H9 (cell line): ENCODE results near the gene DPRX. TPM values are rescaled to one million over a fixed set of nuclear protein-coding genes. Genes with fewer than 3 reads are reported as not detected.
"Not testable (repeated sequence)": the region's sequence is repeated elsewhere in the genome, so short reads cannot be mapped to it uniquely, and the experiment has no call there.

Experiments used
- DNase-seq: peaks from one replicate; pipeline ENCODE4 v3.0.0-alpha.2; 2017
- H2AFZ ChIP-seq: one replicate; pipeline ENCODE4 v1.6.1; 2013; ENCODE audit warnings: mild to moderate bottlenecking, low read length, control low read depth, moderate library complexity
- H2AK5ac ChIP-seq: 2 replicates; pipeline ENCODE4 v1.6.1; 2013; ENCODE audit warnings: low read length, control low read depth, mixed read lengths; ENCODE audit not compliant: insufficient read length
- H2BK120ac ChIP-seq: one replicate; pipeline ENCODE4 v1.6.1; 2013; ENCODE audit warnings: low read depth, mild to moderate bottlenecking, low read length, control low read depth, inconsistent platforms; ENCODE audit not compliant: poor library complexity, severe bottlenecking
- H2BK12ac ChIP-seq: 2 replicates; pipeline ENCODE4 v1.6.1; 2013; ENCODE audit warnings: low read length, control low read depth, mixed read lengths, low read depth; ENCODE audit not compliant: insufficient read length
- H2BK15ac ChIP-seq: 2 replicates; pipeline ENCODE4 v1.6.1; 2013; ENCODE audit warnings: low read depth, low read length, control low read depth
- H2BK20ac ChIP-seq: one replicate; pipeline ENCODE4 v1.6.1; 2013; ENCODE audit warnings: low read depth, mild to moderate bottlenecking, low read length, control low read depth, inconsistent platforms; ENCODE audit not compliant: poor library complexity, severe bottlenecking
- H2BK5ac ChIP-seq: 2 replicates; pipeline ENCODE4 v1.6.1; 2013; ENCODE audit warnings: low read length, control low read depth, mixed read lengths; ENCODE audit not compliant: insufficient read length
- H3K14ac ChIP-seq: 2 replicates; pipeline ENCODE4 v1.6.1; 2013; ENCODE audit warnings: low read length, control low read depth; ENCODE audit not compliant: insufficient read depth
- H3K18ac ChIP-seq: 2 replicates; pipeline ENCODE4 v1.6.1; 2013; ENCODE audit warnings: low read depth, mild to moderate bottlenecking, mixed read lengths, low read length, control low read depth; ENCODE audit not compliant: insufficient read length
- H3K23ac ChIP-seq: 2 replicates; pipeline ENCODE4 v1.6.1; 2013; ENCODE audit warnings: low read length, control low read depth, mixed read lengths, low read depth; ENCODE audit not compliant: insufficient read length
- H3K23me2 ChIP-seq: 2 replicates; pipeline ENCODE4 v1.6.1; 2013; ENCODE audit warnings: low read depth, mild to moderate bottlenecking, mixed read lengths, low read length, control low read depth; ENCODE audit not compliant: insufficient read length, poor library complexity, severe bottlenecking
- H3K27ac ChIP-seq: 2 replicates; pipeline ENCODE4 v1.5.1; 2013; ENCODE audit warnings: low read length, control low read depth, mixed read lengths, low read depth; ENCODE audit not compliant: insufficient read length
- H3K27me3 ChIP-seq: 2 replicates; pipeline ENCODE4 v1.6.1; 2013; ENCODE audit warnings: low read length, control low read depth, inconsistent platforms; ENCODE audit not compliant: insufficient read depth
- H3K4ac ChIP-seq: 2 replicates; pipeline ENCODE4 v1.6.1; 2013; ENCODE audit warnings: low read depth, mild to moderate bottlenecking, control low read depth, inconsistent platforms, low read length, moderate library complexity
- H3K4me1 ChIP-seq: 2 replicates; pipeline ENCODE4 v1.6.1; 2013; ENCODE audit warnings: low read length, control low read depth, inconsistent platforms; ENCODE audit not compliant: insufficient read depth
- H3K4me2 ChIP-seq: 2 replicates; pipeline ENCODE4 v1.6.1; 2013; ENCODE audit warnings: low read length, control low read depth, mixed read lengths; ENCODE audit not compliant: insufficient read length, insufficient read depth
- H3K56ac ChIP-seq: 2 replicates; pipeline ENCODE4 v1.6.1; 2013; ENCODE audit warnings: low read depth, mild to moderate bottlenecking, mixed read lengths, low read length, control low read depth; ENCODE audit not compliant: insufficient read length
- H3K79me1 ChIP-seq: 2 replicates; pipeline ENCODE4 v1.6.1; 2013; ENCODE audit warnings: low read depth, mild to moderate bottlenecking, moderate library complexity, low read length, control low read depth, inconsistent platforms; ENCODE audit not compliant: insufficient read depth, poor library complexity, severe bottlenecking
- H3K79me2 ChIP-seq: 2 replicates; pipeline ENCODE4 v1.6.1; 2013; ENCODE audit warnings: low read length, control low read depth, inconsistent platforms; ENCODE audit not compliant: insufficient read depth
- H3K9ac ChIP-seq: 2 replicates; pipeline ENCODE4 v1.6.1; 2013; ENCODE audit warnings: low read length, control low read depth, mixed read lengths; ENCODE audit not compliant: insufficient read length; ENCODE audit errors: extremely low read depth
- H3K9me3 ChIP-seq: one replicate; pipeline ENCODE4 v1.6.1; 2013; ENCODE audit warnings: low read depth, low read length, inconsistent platforms; ENCODE audit not compliant: control insufficient read depth
- H3T11ph ChIP-seq: one replicate; pipeline ENCODE4 v1.6.1; 2013; ENCODE audit warnings: mild to moderate bottlenecking, low read length, control low read depth, inconsistent platforms
- H4K20me1 ChIP-seq: one replicate; pipeline ENCODE4 v1.6.1; 2013; ENCODE audit not compliant: control insufficient read depth, insufficient read length, insufficient read depth
- H4K5ac ChIP-seq: 2 replicates; pipeline ENCODE4 v1.6.1; 2013; ENCODE audit warnings: low read depth, mild to moderate bottlenecking, mixed read lengths, low read length, control low read depth; ENCODE audit not compliant: insufficient read length
- H4K8ac ChIP-seq: replicated peaks from 2 replicates; pipeline ENCODE4 v1.6.1; 2013; ENCODE audit warnings: low read length, control low read depth, mixed read lengths, low read depth; ENCODE audit not compliant: insufficient read length
- H4K91ac ChIP-seq: 2 replicates; pipeline ENCODE4 v1.6.1; 2013; ENCODE audit warnings: low read depth, mild to moderate bottlenecking, moderate library complexity, mixed read lengths, low read length, control low read depth; ENCODE audit not compliant: insufficient read length
- H3K27ac Mint-ChIP-seq, 3 experiments: 2 replicates in 2 of 3; 3 replicates in 1 of 3; pipeline ENCODE4 v1.8.0; 2020 to 2021; ENCODE audit warnings: mixed read lengths in 3 of 3, mild to moderate bottlenecking in 1 of 3, moderate library complexity in 1 of 3
- H3K27me3 Mint-ChIP-seq: 2 replicates; pipeline ENCODE4 v1.8.0; 2021; ENCODE audit warnings: low read depth, mild to moderate bottlenecking, moderate library complexity, mixed read lengths
- H3K36me3 Mint-ChIP-seq, 3 experiments: 2 replicates in 2 of 3; 3 replicates in 1 of 3; pipeline ENCODE4 v1.8.0; 2020 to 2021; ENCODE audit warnings: low read depth in 3 of 3, mixed read lengths in 3 of 3; ENCODE audit not compliant: insufficient read depth in 1 of 3
- H3K4me1 Mint-ChIP-seq, 2 experiments: 2 replicates each; pipeline ENCODE4 v1.8.0; 2020; ENCODE audit warnings: mixed read lengths in 2 of 2
- H3K4me3 Mint-ChIP-seq, 2 experiments: 2 replicates in 1 of 2; 3 replicates in 1 of 2; pipeline ENCODE4 v1.8.0; 2020 to 2021; ENCODE audit warnings: mild to moderate bottlenecking in 2 of 2, mixed read lengths in 2 of 2, moderate library complexity in 1 of 2
- H3K9me3 Mint-ChIP-seq, 2 experiments: 2 replicates in 1 of 2; 3 replicates in 1 of 2; pipeline ENCODE4 v1.8.0; 2020; ENCODE audit warnings: mild to moderate bottlenecking in 2 of 2, mixed read lengths in 2 of 2, moderate library complexity in 1 of 2
- WGBS: extraction: QIAGEN DNeasy Blood & Tissue Kit; methylation state at CpG from one replicate; pipeline ENCODE4 v1.1.7; 2013; ENCODE audit warnings: missing lambda C conversion rate, low lambda C conversion rate, mixed read lengths; ENCODE audit not compliant: insufficient read length; ENCODE audit errors: extremely low coverage; 5-methylcytosine and 5-hydroxymethylcytosine counted together
- total RNA-seq: library from RNA; stranded (reverse); gene quantifications from 2 replicates; pipeline ENCODE4 v1.2.1, GENCODE V29; 2021

DPRX gene
- total RNA-seq, 1 experiment from 2014 or later: not detected

DNA sequence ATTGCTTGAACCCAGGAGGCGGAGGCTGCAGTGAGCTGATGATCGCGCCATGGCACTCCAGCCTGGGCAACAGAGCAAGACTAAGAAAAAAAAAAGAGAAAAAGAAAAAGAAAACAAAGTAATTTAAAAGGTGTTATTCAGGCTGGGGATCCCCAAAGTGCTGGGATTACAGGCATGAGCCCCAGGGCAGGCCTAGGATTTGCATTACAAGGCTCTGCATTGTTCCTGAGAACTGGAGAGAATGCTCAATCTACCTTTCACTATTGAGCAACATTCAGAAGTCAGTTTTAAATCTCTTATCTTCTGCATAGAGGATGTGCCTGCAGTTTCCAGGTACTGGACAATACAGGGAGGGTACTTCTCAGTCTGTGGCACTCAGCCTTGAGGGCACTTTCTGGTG is 37.0 kb downstream of the DPRX start:
- not testable (repeated sequence) for H3K56ac ChIP-seq, H3K4me2 ChIP-seq, H4K5ac ChIP-seq, H3K9ac ChIP-seq, H3K23ac ChIP-seq, H3K27me3 ChIP-seq, H4K20me1 ChIP-seq, H2AK5ac ChIP-seq, H3K79me2 ChIP-seq, H3K79me1 ChIP-seq, H3K9me3 Mint-ChIP-seq, H2AFZ ChIP-seq, H4K8ac ChIP-seq, H4K91ac ChIP-seq, H3K27ac ChIP-seq, H3K23me2 ChIP-seq, H2BK12ac ChIP-seq, H2BK120ac ChIP-seq, H3K14ac ChIP-seq, H3K27me3 Mint-ChIP-seq, H3K18ac ChIP-seq, H3T11ph ChIP-seq, H2BK20ac ChIP-seq, H3K4me3 Mint-ChIP-seq, H3K4me1 ChIP-seq, H2BK15ac ChIP-seq, H3K4ac ChIP-seq, H3K36me3 Mint-ChIP-seq, H2BK5ac ChIP-seq, H3K9me3 ChIP-seq
- peaks cover 29 to 36% of the 10 kb centered on the region in 2 experiments for H3K4me1 Mint-ChIP-seq
- WGBS: no CpG with 5 or more reads among the region's 3 CpGs
- peak overlapping the region in 2 of 3 experiments; percentile 83 to 86; a peak in 2 of 7 replicates for H3K27ac Mint-ChIP-seq
- DNase-seq: peak; percentile 43
